Medulla oblongata (tissue), 1 donor: Measurements from ENCODE around the gene NEGR1.

Source experiments
- DNase-seq: peaks from one replicate; pipeline ENCODE4 v3.0.0-alpha.2; 2015; ENCODE audit errors: extremely low spot score

NEGR1 gene

GRCh38 chr1:71362691-71363090 is 919.6 kb downstream of the NEGR1 start:
- no peak for DNase-seq

GRCh38 chr1:71362076-71362475 is 920.3 kb downstream of the NEGR1 start:
- no peak for DNase-seq

DNA sequence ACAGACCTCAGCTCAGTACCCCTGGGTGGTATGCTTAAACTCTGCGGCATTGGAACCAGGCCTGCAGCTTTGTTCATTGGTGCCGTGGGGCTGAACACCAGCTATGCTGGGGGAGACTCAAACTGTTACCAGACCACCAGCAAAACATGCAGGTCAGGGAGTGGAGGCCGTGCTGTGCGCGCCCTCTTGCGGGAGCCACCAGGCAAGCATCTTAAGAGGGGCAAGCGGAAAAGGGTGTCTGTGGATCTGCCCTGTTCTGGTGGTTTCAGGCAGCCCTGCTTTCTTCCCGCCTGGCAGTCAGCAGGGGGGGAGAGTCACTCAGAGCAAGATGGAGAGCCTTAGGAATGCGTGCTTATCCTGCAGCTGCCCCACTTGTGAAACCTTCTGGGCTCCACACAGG is 924.6 kb downstream of the NEGR1 start:
- DNase-seq = no peak

DNA sequence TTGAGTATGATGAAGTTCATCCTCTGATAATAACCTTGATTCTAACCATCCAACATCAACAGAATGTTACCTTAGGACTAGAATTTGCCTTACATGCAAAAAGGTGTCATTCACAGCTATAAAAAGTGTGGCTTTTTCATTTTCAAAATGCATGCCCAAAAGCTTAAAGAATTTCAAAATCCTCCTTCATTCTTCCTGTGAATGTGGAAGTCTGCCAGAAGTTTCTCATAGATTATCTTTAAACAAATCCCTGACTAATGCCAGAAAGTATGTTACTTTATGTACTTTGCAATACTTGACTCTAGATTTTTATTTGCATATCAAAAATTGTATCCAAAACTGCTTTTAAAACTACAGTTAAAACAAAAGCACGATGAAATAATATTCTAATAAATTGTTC is 930.9 kb downstream of the NEGR1 start:
- DNase-seq = no peak

DNA sequence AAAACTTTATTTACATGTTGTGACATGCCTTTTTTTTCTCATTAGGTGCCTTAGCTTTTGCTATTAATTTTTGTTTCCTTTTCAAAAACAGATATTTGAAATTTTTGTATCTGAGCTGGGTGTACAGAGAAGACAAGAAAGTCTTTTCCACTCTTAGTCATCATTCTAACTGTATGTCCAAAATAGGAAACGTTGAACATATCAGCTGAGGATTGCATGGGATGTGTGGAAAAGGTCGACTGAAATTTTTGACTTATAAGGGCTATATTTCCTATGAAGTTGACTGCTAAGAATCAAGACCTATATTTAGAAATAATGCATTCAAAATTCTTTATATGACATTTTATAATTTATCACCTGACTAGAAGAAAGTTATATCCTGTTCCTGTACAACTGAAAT is 931.5 kb downstream of the NEGR1 start:
- no peak for DNase-seq

DNA sequence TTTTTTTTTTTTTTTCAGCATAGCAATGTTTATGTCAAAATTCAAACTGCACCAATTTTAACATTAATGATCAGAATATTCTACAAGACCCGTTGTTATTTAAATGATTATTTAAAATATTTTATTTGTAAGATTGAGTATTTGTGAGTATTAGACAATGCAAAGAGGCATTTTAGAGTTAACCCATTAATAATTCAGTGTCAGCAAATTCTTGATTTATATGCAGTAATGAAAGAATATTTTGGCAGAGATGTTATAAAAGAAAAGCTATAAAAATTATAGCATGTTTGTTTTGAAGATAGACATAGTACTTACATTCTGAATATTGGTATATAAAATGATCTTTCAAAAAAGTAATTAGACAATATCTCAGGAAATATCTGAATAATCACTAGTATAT is 932.0 kb downstream of the NEGR1 start:
- DNase-seq = no peak
